ENCODE measurements around the gene TBC1D14.

TBC1D14 gene

DNA sequence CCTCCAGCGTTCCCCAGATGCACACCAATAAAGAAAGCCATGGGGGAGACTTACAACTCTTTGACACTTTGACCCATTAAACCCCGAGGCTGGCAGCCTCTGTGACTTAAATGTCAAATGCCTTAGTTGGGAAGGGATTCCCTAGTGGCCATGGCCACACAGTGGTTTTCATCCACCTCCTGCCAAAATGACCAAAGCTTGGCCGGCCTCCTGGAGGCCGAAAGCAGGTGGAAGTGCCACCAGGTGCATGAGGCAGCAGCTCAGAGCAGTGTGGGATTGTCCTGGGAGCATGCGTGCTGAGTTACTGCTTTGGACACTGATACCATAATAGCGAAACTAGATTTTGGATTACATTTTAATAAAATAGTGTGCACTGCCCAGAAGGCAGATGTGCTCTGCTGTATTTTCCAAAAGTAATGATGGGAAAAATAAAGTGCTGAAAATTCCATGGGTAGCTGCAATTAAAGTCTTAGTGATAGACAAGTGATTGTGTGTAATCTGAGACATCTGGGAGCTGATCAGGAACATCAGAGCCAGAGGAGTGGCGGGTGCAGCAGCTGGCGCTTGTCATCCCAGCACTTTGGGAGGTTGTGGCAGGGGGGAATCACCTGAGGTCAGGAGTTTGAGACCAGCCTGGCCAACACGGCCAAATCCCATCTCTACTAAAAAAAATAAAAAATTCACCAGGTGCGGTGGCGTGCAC lies 93.7 kb downstream of the TBC1D14 start:
- no peak for DNase-seq

DNA sequence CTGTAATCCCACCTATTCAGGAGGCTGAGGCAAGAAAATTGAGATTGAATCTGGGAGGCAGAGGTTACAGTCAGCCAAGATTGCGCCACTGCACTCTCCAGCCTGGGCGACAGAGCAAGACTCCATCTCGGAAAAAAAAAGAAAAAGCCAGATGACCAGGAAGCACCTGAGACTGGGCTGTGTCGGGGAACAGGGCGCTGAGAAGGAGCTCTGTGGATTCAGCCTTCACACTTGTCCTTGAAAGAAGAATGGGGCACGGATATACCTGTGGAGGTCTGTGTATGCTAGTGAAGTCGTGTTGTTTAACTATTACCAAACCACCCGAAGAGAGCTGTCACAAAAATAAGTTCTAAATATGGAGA lies 94.2 kb downstream of the TBC1D14 start:
- DNase-seq, result no peak

DNA sequence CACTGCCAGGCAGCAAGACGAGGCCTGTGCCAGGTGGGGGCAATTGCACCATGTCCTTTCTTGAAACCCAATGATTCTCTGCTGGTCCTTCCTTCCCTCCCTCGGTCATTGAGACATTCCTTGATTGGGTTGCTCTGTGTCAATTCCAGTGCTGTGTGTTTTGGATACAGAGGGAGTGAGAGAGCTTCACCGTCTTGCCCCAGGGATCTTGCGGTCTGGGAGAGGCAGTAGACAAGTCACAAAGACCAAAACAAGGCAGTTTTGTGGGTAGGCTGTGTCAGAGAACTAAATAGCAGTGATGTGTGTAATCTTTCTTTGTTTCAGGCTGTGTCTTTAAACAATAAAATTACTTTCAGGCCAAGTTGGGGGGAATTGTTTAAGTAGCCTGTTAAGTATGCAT lies 94.7 kb downstream of the TBC1D14 start:
- no peak for DNase-seq

DNA sequence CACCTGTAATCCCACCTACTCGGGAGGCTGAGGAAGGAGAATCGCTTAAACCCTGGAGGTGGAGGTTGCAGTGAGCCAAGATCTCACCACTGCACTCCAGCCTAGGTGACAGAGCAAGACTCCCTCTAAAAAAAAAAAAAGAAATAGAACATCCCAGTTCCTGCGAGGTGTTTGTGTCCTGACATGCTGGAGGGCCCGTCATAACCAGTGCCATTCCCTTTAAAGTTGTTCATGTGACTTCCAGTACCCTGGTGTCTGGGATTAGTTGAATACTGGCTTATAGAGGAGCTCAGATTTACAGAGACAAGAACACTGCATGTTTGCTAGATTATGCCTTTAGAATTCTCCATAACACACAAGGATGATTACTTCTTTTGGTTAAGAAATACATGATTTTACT lies 95.9 kb downstream of the TBC1D14 start:
- DNase-seq, result no peak

DNA sequence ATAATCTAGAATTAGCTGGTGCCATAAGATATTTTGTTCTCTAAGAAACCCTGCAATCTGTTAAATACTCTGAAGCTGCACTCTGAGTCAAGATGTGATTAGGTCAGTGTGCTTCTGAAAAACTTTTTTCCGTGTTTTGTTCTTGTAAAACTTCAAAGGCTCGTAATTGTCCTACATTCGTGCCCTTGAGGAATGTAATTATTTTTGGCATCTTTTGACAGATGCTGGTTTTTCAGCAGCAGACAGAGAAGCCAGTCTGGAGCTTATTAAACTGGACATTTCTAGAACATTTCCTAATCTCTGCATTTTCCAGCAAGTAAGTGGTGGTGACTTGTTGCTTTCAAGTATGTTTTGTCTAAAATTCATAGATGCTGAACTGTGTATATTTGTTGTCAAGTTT lies 96.8 kb downstream of the TBC1D14 start:
- DNase-seq, result no peak

DNA sequence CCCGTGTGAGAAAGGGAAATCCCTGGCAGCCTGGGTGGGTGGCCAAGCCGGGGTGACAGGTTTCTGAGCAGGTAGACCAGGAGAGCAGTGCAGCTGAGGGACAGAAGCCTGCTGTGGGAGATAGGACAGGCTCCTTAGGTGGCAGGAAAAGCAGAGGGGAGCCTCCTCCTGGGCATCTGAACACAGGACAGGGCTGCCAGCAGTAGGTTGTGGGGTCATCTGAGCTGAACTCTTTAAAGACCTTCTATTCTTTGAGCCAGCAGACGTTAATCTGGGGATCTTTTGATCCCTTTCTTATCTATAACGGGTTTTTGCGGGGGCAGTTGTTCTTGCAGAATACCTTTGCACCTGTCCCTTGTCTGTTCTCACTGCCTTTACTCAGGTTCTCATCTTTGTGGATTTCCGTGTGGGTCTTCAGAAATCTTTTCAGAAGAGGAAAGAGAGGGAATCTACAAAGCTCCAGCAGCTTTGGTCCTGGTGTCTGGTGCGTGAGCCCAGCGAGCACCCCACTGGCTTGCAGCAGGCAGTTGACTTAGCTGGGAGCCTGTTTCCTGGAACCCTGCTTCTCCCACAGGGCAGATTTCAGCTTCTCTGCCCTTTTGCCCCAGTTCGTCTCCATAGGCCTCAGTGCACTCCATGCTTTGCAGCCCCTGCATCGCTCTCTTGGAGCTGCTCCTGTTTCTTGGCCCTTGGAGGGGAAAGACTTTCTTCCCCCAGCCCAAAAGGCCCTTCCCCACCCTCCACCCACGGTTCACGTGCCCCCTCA lies 97.7 kb downstream of the TBC1D14 start:
- no peak for DNase-seq

DNA sequence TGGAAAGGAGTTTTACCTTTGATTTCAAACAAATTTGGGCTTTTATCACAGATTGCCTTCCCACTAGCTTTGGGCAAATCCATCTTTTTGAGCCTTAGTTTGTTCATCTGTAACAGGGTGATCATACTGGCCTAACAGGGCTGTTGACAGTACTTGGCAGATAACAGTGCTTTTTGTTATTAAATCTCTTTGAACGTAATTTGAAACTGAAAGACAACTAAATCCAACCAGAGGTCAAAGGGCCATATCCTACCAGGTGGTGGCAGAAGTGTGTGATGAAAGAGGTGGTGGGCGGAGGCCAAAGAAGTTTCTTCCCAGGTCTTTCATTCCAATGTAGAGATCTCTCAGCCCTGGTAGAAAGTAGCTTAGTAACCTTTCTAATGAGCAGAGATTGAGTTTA lies 98.3 kb downstream of the TBC1D14 start:
- DNase-seq, result no peak

DNA sequence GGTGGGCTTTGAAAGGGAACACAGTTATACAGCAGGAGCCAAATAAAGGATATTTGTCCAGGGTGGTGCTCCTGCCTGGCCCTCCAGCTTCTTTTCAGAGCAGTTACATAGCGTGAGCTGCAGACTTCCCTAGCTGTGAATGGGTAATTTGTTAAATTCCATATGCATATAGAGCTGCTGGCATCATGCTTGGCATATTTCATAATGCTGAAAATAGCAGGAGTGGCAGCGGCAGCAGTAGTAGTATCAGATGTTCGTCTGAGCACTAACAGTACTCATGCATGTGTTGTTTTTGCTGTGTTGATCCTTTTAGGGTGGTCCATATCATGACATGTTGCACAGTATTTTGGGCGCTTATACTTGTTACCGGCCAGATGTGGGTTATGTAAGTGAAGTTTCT lies 99.9 kb downstream of the TBC1D14 start:
- DNase-seq, result no peak

DNA sequence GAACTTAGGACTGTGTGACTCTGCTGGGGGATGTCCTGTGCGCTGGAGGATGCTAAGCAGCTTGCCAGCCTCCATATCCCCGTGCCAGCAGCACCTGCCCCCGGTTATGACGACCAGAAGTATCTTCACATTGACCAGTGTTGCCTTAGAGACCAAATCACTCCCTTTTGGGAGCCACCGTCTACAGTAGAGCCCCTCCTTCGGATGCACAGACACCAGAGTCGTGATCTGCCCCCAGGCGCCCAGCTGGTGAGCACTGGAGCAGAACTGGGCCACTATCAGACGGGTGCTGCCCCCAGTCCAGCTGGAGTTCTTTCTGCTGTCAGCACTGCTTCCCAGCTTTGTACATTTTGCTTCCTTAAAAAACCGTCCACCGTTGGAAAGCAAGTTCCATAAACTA lies 103.5 kb downstream of the TBC1D14 start:
- no peak for DNase-seq

DNA sequence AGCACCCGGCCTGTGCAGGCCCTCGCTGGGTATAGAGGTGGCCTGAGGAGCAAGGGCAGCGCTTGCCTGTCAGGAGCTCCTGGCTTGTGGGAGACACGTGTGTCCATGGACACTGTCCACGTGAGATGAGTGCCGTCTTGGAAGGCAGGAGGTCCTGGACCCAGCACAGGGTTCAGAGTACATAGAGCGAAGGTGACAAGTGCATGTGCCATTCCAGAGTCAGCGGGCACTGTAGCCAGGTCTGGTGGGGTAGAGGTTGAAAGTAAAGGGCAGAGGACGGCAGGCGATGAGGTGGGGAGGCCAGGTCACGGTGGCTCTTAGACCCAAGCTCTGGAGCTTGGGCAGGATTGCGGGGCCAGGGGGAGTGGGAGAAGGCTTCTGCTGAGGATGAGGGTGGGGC lies 105.2 kb downstream of the TBC1D14 start:
- no peak for DNase-seq

DNA sequence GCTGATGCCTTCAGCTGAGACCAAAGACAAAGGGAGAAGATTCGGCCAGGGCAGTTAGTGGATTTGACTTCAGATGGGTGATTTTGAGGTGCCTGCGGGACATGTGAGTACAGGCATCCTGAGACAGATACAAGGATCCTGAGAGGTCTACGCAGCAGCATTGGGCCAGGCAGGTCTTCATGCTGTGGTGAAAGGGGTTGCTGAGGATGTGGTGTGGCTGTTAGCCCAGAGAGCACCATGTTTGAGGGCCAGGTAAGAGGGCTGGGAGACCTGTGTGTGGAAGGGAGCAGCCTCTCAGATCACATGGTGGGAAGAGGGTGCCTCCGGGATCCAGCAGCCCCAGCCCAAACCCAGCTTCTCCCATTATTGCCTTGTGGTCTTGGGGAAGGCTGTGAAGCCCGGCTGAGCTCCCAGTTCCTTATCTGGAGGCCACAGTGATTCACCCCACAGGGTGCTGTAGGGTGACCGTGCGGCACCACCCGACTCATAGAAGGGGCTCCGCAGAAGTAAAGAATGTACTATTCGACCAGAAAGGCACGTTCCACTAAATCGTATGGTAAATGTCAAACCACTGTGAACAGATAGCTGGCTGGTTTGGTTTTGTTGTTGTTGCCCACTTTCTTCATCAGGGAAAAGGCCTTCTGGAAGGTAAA lies 105.9 kb downstream of the TBC1D14 start:
- DNase-seq, result no peak

DNA sequence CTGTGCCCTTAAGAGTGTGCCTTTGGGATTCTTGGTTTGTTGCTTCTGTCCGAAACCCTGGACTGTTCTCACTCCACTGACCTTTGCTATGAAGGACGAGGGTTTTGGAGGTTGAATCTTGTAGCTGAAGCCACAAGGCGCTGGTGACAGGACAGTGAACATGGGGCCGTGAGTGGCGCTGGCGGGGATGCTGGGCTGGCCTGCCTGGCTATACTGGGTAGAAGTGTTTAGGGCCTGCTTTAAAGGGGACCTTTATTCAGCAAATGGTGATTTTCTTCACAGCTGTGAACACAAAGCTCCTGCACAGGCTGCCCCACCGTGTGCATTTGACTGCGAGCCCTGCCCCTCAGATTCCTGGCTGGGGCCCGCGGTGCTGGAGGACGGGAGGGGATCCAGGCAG lies 106.5 kb downstream of the TBC1D14 start:
- no peak for DNase-seq

DNA sequence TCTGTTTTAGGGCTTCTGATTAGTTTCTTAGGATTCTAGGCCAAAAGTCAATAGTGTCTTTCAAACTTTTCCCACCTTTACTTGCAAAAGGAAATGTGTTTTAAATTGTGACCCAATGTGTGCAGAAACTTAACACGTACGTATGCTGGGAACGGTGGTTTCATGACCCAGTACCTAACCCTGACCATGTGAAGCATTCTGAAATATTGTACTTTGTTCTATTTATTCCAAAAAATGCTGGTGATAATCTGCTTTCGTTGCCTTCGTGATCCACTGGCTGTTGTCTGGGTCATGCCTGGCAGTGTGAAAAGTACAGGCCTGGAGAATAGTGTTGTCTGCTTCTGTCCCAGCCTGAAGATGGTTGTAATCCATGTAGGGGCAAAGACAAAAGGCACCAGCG lies 106.9 kb downstream of the TBC1D14 start:
- DNase-seq, result no peak

DNA sequence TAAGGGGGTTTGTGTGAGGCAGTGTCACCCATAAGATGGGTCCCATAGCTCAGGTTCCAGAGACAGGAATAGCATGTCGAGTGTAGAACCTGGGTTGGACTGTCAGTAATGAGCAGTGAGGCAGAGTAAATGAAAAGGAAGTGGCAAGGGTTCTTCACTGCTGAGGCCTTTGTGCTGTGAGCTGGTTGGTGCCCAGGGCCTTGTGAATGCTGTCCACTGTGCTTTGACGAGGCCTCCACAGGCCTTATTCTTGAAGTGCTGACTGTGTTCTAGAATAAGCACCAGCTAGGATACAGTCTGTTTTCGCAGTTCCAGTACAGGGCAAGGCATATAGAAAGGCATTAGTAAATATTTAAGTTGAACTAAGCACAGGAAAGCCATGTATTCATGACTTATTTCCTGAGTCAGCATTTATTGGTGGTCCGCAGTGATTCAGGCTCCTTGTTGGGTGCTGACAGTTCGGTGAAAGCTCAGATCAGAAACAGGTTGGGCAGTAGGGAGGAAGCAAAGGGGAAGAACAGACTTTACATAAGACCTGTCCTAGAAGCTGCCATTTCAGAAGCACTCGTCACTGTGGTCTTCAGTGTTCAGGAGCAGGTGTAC lies 107.9 kb downstream of the TBC1D14 start:
- no peak for DNase-seq

DNA sequence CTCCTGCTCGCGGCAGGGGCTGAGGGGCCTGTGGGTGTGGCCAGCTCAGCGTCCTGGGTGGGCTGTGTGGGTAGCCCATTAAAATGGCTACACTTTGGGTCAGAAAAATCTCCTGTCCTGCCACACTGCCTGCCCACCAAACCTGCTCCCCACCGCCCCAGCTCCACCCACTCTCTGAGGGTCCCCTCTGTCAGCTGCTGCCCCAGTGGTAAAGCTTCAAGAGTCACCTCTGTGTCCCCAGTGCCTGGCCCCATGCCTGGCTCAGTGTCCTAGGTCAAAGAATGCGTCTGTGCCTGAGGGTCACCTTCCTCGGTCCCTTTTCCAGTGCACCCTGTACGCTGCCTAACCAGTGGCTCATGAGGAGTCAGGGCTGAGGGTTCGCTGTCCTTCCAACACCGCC lies 108.7 kb downstream of the TBC1D14 start:
- DNase-seq, result no peak

DNA sequence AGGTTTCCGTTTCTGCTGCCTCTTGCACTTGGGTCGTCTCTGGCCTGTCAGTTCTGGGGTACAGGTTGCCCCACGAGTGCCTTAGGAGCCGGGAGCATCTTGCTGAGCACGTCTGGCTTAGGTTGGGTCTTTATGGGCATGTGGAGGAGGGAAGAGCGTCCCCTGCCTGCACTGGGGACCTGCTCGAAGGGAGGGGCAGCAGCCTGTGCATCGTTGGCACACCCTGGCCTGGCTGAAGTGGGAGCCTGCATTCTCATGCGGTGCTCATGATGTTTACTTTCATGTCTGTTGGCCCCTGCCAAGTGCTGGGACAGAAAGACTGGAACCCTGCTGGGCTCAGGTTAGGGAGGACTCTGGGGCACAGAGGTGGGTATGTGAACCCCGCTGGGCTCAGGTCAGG lies 109.7 kb downstream of the TBC1D14 start:
- DNase-seq, result no peak

DNA sequence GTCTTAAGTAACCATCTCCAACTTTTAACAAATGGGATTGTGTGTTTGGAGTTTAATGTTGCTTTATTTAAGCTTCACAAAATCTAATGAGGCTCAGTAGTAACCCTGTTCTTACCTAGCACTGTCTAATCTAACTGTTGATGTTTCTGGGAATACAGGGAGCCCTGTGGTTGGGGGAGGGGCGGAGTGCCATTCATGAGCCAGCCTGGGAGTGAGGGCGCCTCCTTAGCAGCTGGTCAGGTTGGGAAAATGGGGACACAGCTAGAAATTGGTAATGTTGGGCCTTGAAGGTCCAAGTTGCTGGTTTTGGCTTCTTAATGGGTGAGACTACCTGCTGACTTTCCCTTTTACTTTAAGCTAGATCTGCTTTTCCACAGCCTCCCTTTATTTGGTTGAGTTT lies 110.7 kb downstream of the TBC1D14 start:
- DNase-seq, result no peak

DNA sequence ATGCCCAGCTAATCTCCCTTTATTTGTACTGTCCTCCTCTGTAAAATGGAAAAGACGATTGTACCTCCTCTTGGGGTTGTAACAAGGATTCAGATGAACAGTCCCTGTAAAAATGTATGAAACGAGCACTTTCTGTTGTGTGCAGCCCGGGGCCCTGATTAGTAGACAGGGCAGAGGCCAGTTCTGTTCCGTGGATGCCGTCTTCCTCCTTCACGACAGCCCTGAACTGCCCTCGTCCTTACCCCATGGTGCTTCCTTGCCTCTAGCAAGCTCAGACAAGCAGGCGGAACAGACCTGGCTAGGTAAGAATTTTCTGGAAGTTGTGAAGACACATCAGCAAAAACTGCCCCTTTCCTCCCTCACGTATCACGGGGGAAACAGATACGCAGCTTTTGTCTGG lies 111.2 kb downstream of the TBC1D14 start:
- DNase-seq, result no peak

DNA sequence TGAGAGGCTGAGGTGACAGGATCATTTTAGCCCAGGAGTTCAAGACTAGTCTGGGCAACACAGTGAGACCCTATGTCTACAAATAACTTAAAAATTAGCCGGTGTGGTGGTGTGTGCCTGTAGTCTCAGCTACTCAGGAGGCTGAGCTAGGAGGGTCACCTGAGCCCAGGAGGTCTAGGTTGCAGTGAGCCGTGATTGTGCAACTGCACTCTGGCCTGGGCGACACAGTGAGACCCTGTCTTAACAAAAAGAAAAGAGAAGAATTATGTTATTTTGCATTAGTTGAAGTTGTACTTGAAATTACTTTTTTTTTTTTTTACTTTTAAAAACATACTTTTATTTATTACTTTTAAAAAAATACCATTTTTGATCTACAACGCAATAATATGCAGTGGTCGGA lies 111.7 kb downstream of the TBC1D14 start:
- DNase-seq, result no peak

DNA sequence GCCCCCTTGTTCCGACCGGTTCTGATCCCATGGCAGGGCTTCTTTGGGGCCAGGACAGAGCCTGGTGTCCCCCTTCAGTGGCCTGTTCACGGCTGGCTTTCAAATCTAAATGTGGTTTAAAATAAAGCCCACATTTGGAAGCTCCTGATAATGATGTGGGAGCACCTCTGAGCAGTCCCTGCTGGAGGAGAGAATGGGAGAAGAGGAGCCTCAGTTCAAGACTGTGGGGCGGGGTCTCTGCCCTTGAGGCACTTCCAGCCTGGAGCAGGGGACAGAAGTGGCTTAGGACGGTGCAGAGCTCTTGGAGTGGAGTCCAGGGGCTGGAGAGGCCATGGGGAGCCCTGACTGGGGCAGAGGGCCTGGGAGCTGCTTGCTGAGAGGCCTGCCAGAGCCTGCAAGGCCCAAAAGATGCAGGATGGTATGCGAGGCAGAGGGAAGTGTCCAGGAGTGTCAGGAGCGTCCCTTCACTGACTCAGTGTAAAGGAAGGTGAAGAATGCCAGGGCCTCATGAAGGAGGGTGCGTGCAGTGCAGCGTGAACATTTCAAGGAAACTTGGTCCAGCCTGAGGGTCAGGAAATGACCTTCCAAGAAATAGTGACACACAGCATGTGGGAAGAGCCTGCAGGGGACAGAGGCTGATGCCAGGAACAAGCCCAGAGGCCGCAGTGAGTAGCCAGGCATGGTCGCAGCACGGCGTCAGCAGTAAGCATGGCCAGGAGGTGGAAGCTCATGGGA lies 112.5 kb downstream of the TBC1D14 start:
- DNase-seq, result no peak

DNA sequence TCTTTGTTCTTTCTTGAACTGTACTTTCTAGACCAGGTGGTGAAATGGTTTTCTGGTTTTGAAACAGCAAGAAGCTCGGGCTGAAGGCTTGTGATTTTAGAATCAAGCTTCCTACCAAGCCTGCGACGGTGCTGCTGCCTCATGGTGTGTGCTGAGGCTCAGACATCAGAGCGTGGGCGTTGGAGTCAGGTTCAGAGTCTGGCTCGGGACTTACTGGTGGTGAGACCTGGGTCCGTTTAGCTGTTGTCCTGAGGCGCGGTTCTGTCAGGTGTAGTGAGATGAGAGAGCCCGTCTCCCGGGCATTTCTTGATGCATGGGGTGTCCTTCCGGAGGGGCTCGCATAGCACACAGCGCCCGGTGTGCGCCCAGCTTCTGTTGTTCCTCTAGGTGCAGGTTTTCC lies 113.9 kb downstream of the TBC1D14 start:
- no peak for DNase-seq

DNA sequence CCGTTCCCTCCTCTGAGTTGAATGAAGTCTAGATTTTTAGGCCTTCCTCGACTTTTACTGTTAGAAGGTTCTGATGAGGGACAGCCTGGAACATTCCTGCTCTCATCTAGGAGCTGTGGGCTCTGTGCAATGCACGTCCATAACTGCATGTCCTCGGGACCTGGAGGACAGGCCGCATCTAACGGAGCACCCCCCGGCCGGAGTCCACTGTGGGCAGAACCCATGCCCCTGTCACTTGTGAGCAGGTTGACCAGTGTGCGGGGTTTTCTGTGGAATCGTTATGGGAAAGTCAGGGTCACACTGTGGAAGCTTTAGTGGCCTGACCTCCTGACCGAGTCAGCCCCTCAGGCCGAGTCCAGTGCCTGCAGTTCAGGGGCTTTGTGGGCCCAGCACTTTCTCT lies 114.3 kb downstream of the TBC1D14 start:
- no peak for DNase-seq

DNA sequence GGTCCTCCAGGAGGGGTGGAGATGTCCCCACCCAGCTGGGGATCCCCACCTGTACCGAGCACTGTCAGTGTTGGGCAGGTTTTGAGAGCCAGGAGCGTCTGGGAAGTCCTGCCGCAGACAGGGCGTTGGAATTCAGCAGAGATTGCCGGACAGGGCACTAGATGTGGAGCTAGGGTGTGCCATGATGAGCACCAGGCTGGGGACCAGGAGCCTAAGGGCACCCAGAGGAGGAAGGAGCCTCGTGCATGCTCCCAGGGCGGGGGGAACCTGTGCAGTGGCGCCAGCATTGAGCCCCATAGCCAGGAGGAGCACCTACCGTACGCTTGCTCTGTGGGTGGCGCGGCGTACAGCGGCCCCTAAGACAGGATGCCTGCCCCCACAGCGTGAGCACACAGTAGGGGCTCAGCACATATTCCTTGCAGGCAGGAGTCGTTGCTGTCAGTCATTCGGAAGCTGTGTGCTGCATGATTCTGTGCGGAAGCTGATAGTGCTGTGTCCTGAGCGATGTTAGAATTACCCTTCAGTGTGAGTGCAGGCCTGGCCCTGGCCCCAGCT lies 114.8 kb downstream of the TBC1D14 start:
- no peak for DNase-seq
